ENCODE data around the gene TAF13.

GRCh38 chr1:109065137-109065536 lies 10.7 kb downstream of the TAF13 start:
- TF ChIP-seq POLR2A (IDR thresholded peaks at IDR 0.05) (no peak), CTCF (IDR thresholded peaks at IDR 0.05) (no peak), POLR2AphosphoS5 (IDR thresholded peaks at IDR 0.05) (no peak)

Data from prostate gland (tissue), 2 donors.